B cell (primary cell): ENCODE data around the gene NFYC. TPM values are rescaled to one million over a fixed set of nuclear protein-coding genes. Genes with fewer than 3 reads are reported as not detected.

Source experiments
- ATAC-seq: fragments of 200-7000 bp; cut with Tn5 transposase; one replicate; pipeline ENCODE4 v1.10.0; 2021; ENCODE audit warnings: low read depth, mild to moderate bottlenecking, moderate number of reproducible peaks, moderate library complexity
- CTCF ChIA-PET: fragments of 350-600 bp; sonication (Branson Sonifier 250); formaldehyde crosslinking; loops from one replicate; lab custom pipeline; 2021; ENCODE audit warnings: antibody characterized with exemption, inconsistent platforms; lab: Charles Lee
- POLR2A ChIA-PET: fragments of 350-600 bp; sonication (Branson Sonifier 250); formaldehyde crosslinking; loops from one replicate; lab custom pipeline; 2021; ENCODE audit warnings: antibody characterized with exemption; lab: Charles Lee
- DNase-seq: peaks from one replicate; pipeline ENCODE4 v3.0.0; 2013
- H2AFZ ChIP-seq: 2 replicates; pipeline ENCODE4 v1.6.1; 2012; ENCODE audit warnings: mild to moderate bottlenecking, low read depth, low read length; ENCODE audit not compliant: insufficient read depth, poor library complexity, severe bottlenecking
- H3K27ac ChIP-seq, 2 donors: 1 replicate in 1 of 2; 2 replicates in 1 of 2; pipeline ENCODE4 v1.5.1; 2012 to 2013; ENCODE audit warnings: low read length in 2 of 2, mild to moderate bottlenecking in 2 of 2, moderate library complexity in 1 of 2
- H3K27me3 ChIP-seq, 4 experiments: fragments of 200-600 bp in 1 of 4; sonication (generic) in 1 of 4; replicated peaks in 1 of 4; 1 replicate in 2 of 4; 2 replicates in 2 of 4; pipeline versions ENCODE4 v1.6.1 to v1.7.0; 2013 to 2016; ENCODE audit warnings: low read length in 3 of 4, mild to moderate bottlenecking in 2 of 4, mixed read lengths in 1 of 4, moderate library complexity in 1 of 4; ENCODE audit not compliant: insufficient read depth in 4 of 4, control insufficient read depth in 3 of 4; ENCODE audit errors: control extremely low read depth in 1 of 4
- H3K36me3 ChIP-seq, 2 experiments: replicated peaks in 1 of 2; 1 replicate in 1 of 2; 2 replicates in 1 of 2; pipeline versions ENCODE4 v1.6.1 to v1.7.1; 2013; ENCODE audit warnings: low read length in 1 of 2; ENCODE audit not compliant: insufficient read depth in 2 of 2, control insufficient read depth in 1 of 2; ENCODE audit errors: control extremely low read depth in 1 of 2, extremely low read depth in 1 of 2
- H3K4me1 ChIP-seq, 2 donors: fragments of 200-600 bp in 1 of 2; sonication (generic) in 1 of 2; 1 replicate in 1 of 2; 2 replicates in 1 of 2; pipeline versions ENCODE4 v1.5.1 to v1.6.1; 2013 to 2017; ENCODE audit warnings: low read length in 2 of 2; ENCODE audit not compliant: control insufficient read depth in 2 of 2, insufficient read depth in 2 of 2
- H3K4me2 ChIP-seq: replicated peaks from 2 replicates; pipeline ENCODE3; 2012; ENCODE audit warnings: mild to moderate bottlenecking, low read depth, low read length; ENCODE audit not compliant: poor library complexity, severe bottlenecking
- H3K4me3 ChIP-seq, 5 experiments: fragments of 200-600 bp in 1 of 5; sonication (generic) in 1 of 5; 1 replicate in 3 of 5; 2 replicates in 2 of 5; pipeline versions ENCODE4 v1.5.1 to v1.7.0; 2011 to 2016; ENCODE audit warnings: low read length in 4 of 5, mild to moderate bottlenecking in 4 of 5, low read depth in 2 of 5, control low read depth in 1 of 5, moderate library complexity in 1 of 5; ENCODE audit not compliant: insufficient read depth in 1 of 5; ENCODE audit errors: control extremely low read depth in 1 of 5, extremely low read depth in 1 of 5
- H3K79me2 ChIP-seq: fragments of 200-600 bp; sonication (generic); one replicate; pipeline ENCODE4 v1.6.0; 2016; ENCODE audit warnings: low read length; ENCODE audit not compliant: control insufficient read depth, insufficient read depth
- H3K9ac ChIP-seq: fragments of 200-600 bp; sonication (generic); 2 replicates; pipeline ENCODE4 v1.6.1; 2017; ENCODE audit warnings: mild to moderate bottlenecking, low read length, moderate library complexity
- H3K9me3 ChIP-seq, 3 donors: one replicate each; pipeline versions ENCODE4 v1.6.1 to v1.7.1; 2013; ENCODE audit warnings: low read length in 2 of 3; ENCODE audit not compliant: control insufficient read depth in 2 of 3, insufficient read depth in 1 of 3; ENCODE audit errors: control extremely low read depth in 1 of 3
- H4K20me1 ChIP-seq: 2 replicates; pipeline ENCODE4 v1.6.0; 2012; ENCODE audit warnings: mild to moderate bottlenecking, low read length; ENCODE audit not compliant: insufficient read depth, control insufficient read depth, poor library complexity, severe bottlenecking
- H3K27ac Mint-ChIP-seq: one replicate; pipeline ENCODE4 v1.8.0; 2021; ENCODE audit warnings: mixed read lengths
- H3K27me3 Mint-ChIP-seq: one replicate; pipeline ENCODE4 v1.8.0; 2021; ENCODE audit warnings: mixed read lengths
- H3K4me1 Mint-ChIP-seq: one replicate; pipeline ENCODE4 v1.8.0; 2021; ENCODE audit warnings: mixed read lengths
- H3K4me3 Mint-ChIP-seq: one replicate; pipeline ENCODE4 v1.8.0; 2021; ENCODE audit warnings: mixed read lengths
- H3K9me3 Mint-ChIP-seq: one replicate; pipeline ENCODE4 v1.8.0; 2022; ENCODE audit warnings: mixed read lengths; ENCODE audit not compliant: insufficient read depth
- CTCF ChIP-seq: fragments of 200-600 bp; IDR thresholded peaks from one replicate; pipeline ENCODE4 v1.8.0; 2022; ENCODE audit warnings: antibody characterized with exemption, mild to moderate bottlenecking
- EZH2 ChIP-seq: IDR thresholded peaks from 2 replicates; pipeline ENCODE4 v1.6.1; 2012; ENCODE audit warnings: borderline replicate concordance, low read depth, mild to moderate bottlenecking, moderate library complexity, low read length; ENCODE audit not compliant: insufficient read depth, poor library complexity, severe bottlenecking
- WGBS: methylation state at CpG from one replicate; pipeline ENCODE4 v1.1.5; 2013; ENCODE audit warnings: missing lambda C conversion rate; ENCODE audit not compliant: insufficient coverage; 5-methylcytosine and 5-hydroxymethylcytosine counted together
- intact Hi-C: fragments of 100-400 bp; cut with micrococcal nuclease; formaldehyde crosslinking; loops from one replicate; pipeline ENCODE4 v1.10.0; 2022
- polyA plus RNA-seq: library from polyadenylated mRNA; depleted of rRNA; stranded (reverse); fragments of >200 nt; gene quantifications from 2 replicates; pipeline ENCODE4 v1.2.3, GENCODE V29; 2012
- total RNA-seq, 2 donors: library from RNA; stranded (reverse); fragments of 120-200 nt in 1 of 2; gene quantifications; 1 replicate in 1 of 2; 2 replicates in 1 of 2; pipeline versions ENCODE4 v1.2.3 to v1.2.4, GENCODE V29; 2013 to 2022

The NFYC gene
- total and polyA plus RNA-seq, 2 donors (not counting 1 experiment from before 2014, with no cell fraction given), result 88.7 to 123 TPM

GRCh38 chr1:40651138-40651857 lies 40.2 kb upstream of the NFYC start:
- POLR2A ChIA-PET, result no interaction called here
- 84% methylated on average over 11 of the region's 17 CpGs for WGBS
- H3K9me3 ChIP-seq, result no peaks in the 10 kb centered on the region
- Mint-ChIP-seq H3K27me3 (peaks cover 23% of the 10 kb centered on the region), H3K27ac (no peak overlapping the region), H3K9me3 (no peaks in the 10 kb centered on the region), H3K4me3 (no peak overlapping the region), H3K4me1 (peaks cover 3% of the 10 kb centered on the region)
- CTCF ChIA-PET, result no interaction called here
- no peak overlapping the region for H3K9ac ChIP-seq
- no peaks in the 10 kb centered on the region for H3K4me1 ChIP-seq
- H3K27me3 ChIP-seq, result peaks cover 0 to 4% (median 1%) of the 10 kb centered on the region in 4 experiments
- intact Hi-C loops, result no loop called here
- ATAC-seq (no peak), DNase-seq (no peak)
- no peaks in the 10 kb centered on the region for H3K36me3 ChIP-seq
- H3K4me2 ChIP-seq, result no peak overlapping the region
- H3K27ac ChIP-seq, result no peak overlapping the region
- no peak for TF ChIP-seq EZH2
- TF ChIP-seq CTCF, result no peak
- no peaks in the 10 kb centered on the region for H4K20me1 ChIP-seq
- H3K79me2 ChIP-seq, result no peaks in the 10 kb centered on the region
- H2AFZ ChIP-seq, result no peak overlapping the region
- no peak overlapping the region for H3K4me3 ChIP-seq

GRCh38 chr1:40652468-40652867 lies 39.0 kb upstream of the NFYC start:
- POLR2A ChIA-PET, result no interaction called here

More at GRCh38 chr1:40652468-40652867, 39.0 kb upstream of the NFYC start:
- no peak overlapping the region for H2AFZ ChIP-seq
- H3K27ac ChIP-seq, result no peak overlapping the region
- no peaks in the 10 kb centered on the region for H3K36me3 ChIP-seq
- H3K4me3 ChIP-seq, result no peak overlapping the region
- no peak for ATAC-seq
- Mint-ChIP-seq H3K4me1 (peaks cover 3% of the 10 kb centered on the region), H3K27me3 (peaks cover 23% of the 10 kb centered on the region), H3K4me3 (no peak overlapping the region), H3K27ac (no peak overlapping the region), H3K9me3 (no peaks in the 10 kb centered on the region)
- H3K9me3 ChIP-seq, result no peaks in the 10 kb centered on the region
- no peak for DNase-seq
- H3K9ac ChIP-seq, result no peak overlapping the region
- H4K20me1 ChIP-seq, result no peaks in the 10 kb centered on the region
- no peaks in the 10 kb centered on the region for H3K4me1 ChIP-seq
- CTCF ChIA-PET, result interaction anchor here (1.0 kb wide), 1 partner anchor 16 kb away, joined by 4 read pairs; no protein-coding TSS in a partner anchor
- intact Hi-C loops, result no loop called here
- no peaks in the 10 kb centered on the region for H3K79me2 ChIP-seq
- no peak overlapping the region for H3K4me2 ChIP-seq
- WGBS, result 86% methylated on average over 5 of the region's 5 CpGs
- no peak for TF ChIP-seq EZH2
- TF ChIP-seq CTCF, result no peak
- peaks cover 0 to 4% (median 1%) of the 10 kb centered on the region in 4 experiments for H3K27me3 ChIP-seq
